HG02588 (cell line): ENCODE measurements around the gene EGR1.
"Not testable (repeated sequence)": the region's sequence is repeated elsewhere in the genome, so short reads cannot be mapped to it uniquely, and the experiment has no call there.

ENCODE experiments used
- ATAC-seq: cut with Tn5 transposase; IDR thresholded peaks from one replicate; pipeline ENCODE4 v1.9.1; 2021; ENCODE audit warnings: mild to moderate bottlenecking, moderate library complexity; ENCODE audit not compliant: unreplicated experiment

The EGR1 gene

DNA sequence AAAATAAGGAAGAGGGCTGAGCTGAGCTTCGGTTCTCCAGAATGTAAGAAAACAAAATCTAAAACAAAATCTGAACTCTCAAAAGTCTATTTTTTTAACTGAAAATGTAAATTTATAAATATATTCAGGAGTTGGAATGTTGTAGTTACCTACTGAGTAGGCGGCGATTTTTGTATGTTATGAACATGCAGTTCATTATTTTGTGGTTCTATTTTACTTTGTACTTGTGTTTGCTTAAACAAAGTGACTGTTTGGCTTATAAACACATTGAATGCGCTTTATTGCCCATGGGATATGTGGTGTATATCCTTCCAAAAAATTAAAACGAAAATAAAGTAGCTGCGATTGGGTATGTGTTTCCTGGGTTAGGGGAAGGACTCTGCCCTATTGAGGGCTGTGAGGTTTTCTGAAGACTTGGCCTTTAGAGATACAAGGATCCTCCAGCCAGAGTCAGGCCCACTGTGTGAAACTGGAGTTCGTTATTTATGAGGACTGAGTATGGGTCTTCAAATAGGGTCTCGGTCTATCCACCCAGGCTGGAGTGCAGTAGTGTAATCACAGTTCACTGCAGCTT lies 3.8 kb downstream of the EGR1 start:
- no peak for ATAC-seq

- no peak for ATAC-seq
Observed at GRCh38 chr5:138469540-138470321, 4.5 kb downstream of the EGR1 start.

DNA sequence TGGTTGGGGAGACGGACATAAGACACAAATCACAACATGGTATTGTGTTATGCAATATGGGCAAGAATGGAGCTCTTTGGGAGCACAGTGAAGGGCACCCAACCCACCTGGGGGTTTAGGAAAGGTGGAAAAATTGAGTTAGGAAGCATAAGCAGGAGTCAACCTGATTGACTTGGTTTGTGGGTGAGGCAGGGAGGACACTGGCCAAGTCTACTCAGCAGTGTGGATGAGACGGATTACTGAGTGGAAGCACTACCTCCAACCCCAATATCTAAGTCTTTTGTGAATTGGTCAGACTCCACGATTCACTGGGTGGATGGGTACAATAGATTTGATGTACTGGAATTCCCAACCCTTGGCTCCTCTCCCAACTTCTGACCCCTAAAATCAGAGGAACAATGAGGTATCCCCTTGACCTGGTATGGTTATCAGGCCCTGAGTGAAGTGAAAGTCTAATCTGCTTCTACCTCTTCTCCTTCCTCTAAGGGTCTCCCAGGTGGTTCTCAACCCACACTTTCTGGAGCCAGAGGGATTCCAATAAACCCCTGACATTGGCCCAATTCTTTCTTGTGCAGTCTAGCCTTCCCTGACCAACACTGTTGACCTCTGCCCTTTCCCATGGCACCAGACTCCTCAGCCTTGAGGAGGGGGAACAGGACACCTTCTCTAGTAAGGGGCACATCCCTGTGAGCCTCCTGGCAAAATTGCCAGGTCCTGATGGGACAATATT lies 5.2 kb downstream of the EGR1 start:
- ATAC-seq, result no peak

DNA sequence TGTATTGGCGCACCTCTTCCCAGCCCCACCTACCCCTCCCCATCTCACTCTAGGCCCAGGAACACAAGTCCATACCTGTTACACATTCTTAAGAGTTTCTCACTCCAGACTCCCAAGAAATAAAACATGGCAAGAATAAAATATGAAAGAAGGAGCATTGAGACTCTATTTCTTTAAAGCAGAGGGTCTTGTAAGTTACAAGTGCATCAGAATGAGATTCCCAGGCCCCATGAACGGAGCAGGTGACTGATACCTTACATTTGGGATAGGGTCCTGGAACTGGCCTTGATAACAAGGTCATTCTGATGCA lies 5.7 kb downstream of the EGR1 start:
- no peak for ATAC-seq

GRCh38 chr5:138472353-138472752 lies 7.1 kb downstream of the EGR1 start:
- ATAC-seq, result no peak

GRCh38 chr5:138473151-138473550 lies 7.9 kb downstream of the EGR1 start:
- not testable (repeated sequence) for ATAC-seq

GRCh38 chr5:138476918-138477317 lies 11.6 kb downstream of the EGR1 start:
- ATAC-seq, result no peak

DNA sequence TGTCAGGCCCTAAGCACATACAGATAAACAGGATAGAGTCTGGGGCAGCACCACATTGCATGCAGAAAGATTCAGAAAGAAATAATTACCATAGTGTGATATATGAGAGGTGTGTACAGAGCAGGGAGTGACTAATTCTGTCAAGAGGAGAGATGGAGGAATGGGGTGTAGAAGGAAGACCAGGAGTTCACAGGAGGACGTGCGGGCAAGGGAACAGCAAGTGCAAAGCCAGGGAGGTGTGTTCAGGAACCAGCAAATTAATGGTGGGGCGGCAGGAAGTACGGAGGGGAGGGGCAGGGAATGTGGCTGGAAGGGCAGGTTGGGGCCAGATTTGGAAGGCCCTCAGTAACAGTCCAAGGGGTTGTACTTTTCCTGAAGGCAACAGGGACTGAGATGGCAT lies 17.4 kb downstream of the EGR1 start:
- ATAC-seq, result no peak

DNA sequence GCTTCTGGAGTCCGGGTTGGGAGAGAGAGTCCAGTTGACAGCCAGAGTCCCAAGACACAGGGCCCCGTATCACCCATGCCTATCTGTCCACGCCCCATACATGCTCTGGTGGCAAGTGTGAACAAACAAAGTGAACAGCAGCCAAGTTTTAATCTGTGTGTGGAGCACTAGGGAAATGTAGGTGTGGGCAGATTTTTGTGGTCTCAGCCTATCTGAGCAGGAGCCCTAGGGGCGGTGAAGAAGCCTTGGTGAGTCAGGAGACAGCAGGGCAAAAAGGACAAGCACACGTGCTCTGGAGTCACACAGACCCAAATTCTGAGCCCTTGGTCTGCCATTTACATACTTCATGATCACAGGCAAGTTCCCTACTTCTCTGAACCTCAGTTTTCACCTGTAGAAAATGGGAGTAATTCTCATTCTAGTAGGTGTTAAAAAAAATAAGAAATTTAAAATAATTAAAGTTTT lies 23.2 kb downstream of the EGR1 start:
- no peak for ATAC-seq

- ATAC-seq, result no peak
Observed at GRCh38 chr5:138489683-138490061, 24.4 kb downstream of the EGR1 start.

DNA sequence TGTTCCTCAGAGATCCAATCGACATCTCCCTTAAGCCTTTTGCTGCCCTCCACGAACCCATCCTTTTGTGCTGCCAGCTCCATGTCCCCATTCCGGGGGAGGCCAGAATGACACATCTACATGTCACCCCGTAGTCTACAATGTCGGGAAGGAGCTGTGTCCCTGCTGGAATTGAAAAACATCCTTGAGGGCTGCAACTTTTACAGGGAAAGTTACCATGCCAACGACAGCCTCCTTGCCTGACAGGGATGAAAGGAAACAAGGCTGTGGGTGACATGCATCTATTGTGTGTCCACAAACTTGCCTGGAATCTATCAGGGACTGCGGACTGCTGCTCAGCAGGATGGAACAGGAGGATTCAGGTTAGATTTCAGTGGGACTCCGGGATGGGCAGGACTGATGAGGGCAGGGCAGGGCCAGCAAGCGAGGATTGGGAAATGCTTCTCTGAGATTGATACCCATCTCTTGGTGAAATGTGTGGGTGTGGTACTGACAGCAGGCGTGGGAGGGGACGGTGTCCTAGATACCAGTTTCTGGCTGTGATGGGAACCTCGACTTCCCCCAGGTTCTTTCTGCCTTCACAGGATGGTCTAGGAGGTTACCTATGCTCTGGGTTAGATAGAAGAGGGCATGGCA lies 25.5 kb downstream of the EGR1 start:
- ATAC-seq, result no peak

GRCh38 chr5:138491284-138491648 lies 26.0 kb downstream of the EGR1 start:
- no peak for ATAC-seq

- peak; percentile 99 for ATAC-seq
Observed at GRCh38 chr5:138491669-138492559, 26.6 kb downstream of the EGR1 start.

GRCh38 chr5:138492560-138493045 lies 27.3 kb downstream of the EGR1 start:
- ATAC-seq, result no peak

GRCh38 chr5:138495351-138495750 lies 30.1 kb downstream of the EGR1 start:
- ATAC-seq, result no peak

DNA sequence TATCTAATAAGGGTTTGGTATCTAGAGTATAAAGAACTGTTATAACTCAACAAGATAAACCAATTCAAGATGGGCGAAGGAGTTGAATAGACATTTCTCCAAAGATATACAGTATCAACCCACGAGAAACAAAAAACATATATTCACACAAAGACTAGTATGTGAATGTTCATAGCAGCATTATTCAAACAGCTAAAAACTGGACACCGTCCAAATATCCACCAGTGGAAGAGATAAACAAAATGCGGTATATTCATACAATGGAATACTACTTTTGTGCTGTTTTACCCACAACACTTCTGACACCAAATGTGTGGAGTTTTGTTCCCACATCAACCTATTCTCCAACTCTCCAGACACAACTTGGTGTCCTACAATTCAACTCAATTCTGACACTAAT lies 33.1 kb downstream of the EGR1 start:
- ATAC-seq, result no peak

GRCh38 chr5:138502121-138502520 lies 36.8 kb downstream of the EGR1 start:
- ATAC-seq, result no peak

- ATAC-seq, result no peak
Observed at GRCh38 chr5:138502521-138502920, 37.2 kb downstream of the EGR1 start.

DNA sequence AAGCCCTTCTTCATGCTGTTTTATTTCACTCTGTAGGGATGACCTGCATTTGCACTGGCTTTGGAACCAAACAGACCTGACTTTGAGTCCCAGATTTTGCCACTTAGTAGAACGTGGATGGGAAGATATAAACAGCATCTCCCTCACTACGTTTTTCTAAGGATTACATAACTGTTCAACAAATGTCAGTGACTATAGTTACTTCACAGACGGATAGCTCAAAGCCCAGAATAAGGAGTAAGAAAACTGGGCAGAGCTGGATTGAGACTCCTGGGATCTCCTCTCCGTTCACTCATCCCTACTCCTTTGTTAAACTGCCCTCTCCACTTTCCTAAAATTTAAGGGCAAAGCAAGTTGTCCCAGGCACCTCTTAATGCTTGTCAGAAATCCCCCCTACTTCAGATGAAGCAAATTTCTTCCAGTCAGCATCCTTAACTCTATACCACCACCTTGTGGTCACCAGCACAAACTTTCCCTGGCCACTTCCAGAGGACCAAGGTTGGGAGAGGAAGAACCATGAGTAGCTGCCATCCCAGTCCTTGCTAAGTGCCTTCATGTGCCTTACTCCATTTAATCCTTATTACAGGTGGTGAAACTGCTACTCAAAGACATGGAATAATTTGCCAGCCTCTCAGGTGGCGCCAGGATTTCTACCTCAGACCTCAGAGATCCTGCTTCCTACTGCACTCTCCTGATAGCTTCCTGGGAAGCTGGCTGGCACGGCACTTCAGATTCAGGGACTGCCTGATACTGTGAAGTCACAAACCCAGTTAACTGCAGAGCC lies 38.4 kb downstream of the EGR1 start:
- ATAC-seq, result no peak

DNA sequence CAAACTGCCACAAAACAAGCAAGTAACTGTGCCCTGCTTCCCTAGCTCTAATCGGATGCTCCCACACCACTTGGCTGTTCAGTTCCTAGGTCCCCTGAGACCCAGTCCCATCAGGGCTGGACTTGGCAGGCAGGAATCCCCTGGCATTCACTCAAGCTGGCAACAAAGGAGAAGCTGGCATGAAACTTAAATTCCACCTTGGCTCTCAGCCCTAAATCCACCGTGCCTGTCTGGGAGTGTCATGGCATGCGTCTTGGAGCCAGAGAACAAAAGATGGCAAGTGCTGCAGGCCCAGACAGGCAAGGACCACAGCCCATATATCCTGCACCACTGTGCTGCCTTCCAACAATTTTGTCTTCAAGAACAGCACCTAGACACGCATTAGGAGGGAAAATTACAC lies 39.5 kb downstream of the EGR1 start:
- ATAC-seq, result no peak
